Fibroblast of the aortic adventitia (primary cell): ENCODE results near the gene C15orf61. TPM values are rescaled to one million over a fixed set of nuclear protein-coding genes. Genes with fewer than 3 reads are reported as not detected.

Source experiments
- DNase-seq: peaks from one replicate; pipeline ENCODE4 v3.0.0-alpha.2; 2010; ENCODE audit warnings: low read depth
- H3K4me3 ChIP-seq: 2 replicates; pipeline ENCODE4 v1.5.1; 2011; ENCODE audit warnings: low read depth, mild to moderate bottlenecking, control low read depth, low read length, moderate library complexity
- total RNA-seq: library from RNA; depleted of rRNA; stranded (reverse); fragments of >200 nt; gene quantifications from 2 replicates; pipeline ENCODE4 v1.2.3, GENCODE V29; 2012; ENCODE audit warnings: low replicate concordance
- TF ChIP-seq, protein P1 (sequence below): IDR thresholded peaks from 2 replicates; pipeline ENCODE4 v1.5.1; 2011; ENCODE audit warnings: mild to moderate bottlenecking, low read length, control low read depth, inconsistent platforms; ENCODE audit not compliant: insufficient read depth

C15orf61 gene
- total RNA-seq, 1 donor, result 5.8 TPM

DNA sequence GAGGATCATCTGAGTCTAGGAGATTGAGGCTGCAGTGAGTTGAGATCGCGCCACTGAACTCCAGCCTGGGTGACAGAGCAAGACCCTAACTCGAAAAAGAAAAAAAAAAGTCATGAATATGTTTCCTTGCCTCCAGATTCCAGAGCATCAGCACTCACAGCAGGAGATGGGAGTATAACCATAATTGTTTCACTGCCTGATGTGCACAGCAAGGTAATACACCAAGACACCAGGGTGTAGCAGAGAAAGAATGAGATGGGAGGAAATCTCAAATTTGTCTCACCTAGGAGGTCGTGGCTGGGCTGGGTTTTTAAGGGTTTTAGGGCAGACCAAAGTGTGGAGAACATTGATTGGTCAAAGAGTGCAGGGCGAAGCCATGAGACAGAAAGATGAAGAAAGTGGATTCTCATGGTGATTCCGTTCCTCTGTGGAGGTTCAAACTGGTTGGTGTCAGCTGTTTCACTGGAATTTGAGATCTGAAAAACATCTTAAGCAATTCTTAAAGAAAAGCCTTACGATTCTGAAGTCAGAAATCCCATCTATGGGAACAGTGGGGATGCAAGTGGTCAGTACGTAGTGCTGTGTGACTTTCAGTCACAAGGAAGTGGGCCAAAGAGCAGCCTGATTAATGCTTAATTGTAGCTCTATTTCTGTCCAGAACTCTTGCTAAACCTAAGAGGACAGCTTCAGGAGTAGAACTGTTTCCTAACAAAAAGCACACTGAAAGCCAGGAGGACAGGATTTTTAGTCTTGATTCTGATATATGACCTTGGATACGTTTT lies 7.8 kb upstream of the C15orf61 start:
- H3K4me3 ChIP-seq, result no peak overlapping the region
- DNase-seq, result no peak
- TF ChIP-seq, protein P1, sequence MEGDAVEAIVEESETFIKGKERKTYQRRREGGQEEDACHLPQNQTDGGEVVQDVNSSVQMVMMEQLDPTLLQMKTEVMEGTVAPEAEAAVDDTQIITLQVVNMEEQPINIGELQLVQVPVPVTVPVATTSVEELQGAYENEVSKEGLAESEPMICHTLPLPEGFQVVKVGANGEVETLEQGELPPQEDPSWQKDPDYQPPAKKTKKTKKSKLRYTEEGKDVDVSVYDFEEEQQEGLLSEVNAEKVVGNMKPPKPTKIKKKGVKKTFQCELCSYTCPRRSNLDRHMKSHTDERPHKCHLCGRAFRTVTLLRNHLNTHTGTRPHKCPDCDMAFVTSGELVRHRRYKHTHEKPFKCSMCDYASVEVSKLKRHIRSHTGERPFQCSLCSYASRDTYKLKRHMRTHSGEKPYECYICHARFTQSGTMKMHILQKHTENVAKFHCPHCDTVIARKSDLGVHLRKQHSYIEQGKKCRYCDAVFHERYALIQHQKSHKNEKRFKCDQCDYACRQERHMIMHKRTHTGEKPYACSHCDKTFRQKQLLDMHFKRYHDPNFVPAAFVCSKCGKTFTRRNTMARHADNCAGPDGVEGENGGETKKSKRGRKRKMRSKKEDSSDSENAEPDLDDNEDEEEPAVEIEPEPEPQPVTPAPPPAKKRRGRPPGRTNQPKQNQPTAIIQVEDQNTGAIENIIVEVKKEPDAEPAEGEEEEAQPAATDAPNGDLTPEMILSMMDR, result no peak

DNA sequence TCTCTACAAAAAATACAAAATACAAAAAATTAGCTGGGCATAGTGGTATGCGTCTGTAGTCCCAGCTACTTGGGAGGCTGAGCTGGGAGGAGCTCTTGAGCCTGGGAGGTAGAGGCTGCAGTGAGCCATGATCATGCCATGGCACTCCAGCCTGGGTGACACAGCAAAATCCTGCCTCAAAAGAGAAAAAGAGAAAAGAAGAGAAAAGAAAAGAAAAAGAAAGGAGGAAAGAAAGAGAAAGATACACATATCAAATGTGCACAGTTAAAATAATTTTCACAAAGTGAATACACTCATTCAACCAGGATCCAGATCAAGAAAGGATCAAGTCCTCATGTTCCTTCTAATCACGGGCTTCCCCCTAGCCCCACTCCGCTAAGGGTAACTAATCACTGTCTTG lies 5.8 kb upstream of the C15orf61 start:
- TF ChIP-seq, protein P1, result no peak
- no peak for DNase-seq
- no peak overlapping the region for H3K4me3 ChIP-seq

DNA sequence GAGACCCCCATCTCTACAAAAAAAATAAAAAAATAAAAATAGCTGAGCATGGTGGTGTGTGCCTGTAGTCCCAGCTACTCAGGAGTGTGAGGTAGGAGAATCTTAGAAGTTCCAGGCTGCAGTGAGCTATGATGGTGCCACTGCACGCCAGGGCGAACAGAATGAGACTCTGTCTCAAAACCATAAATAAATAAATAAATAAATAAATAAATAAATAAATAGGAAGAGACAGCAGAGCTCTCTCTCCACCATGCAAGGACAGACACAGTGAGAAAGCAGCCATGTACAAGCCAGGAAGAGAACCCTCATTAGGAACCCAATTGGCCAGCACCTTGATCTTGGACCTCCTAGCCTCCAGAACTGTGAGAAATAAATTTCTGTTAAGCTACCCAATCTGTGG lies 5.4 kb upstream of the C15orf61 start:
- DNase-seq, result no peak
- no peak overlapping the region for H3K4me3 ChIP-seq
- TF ChIP-seq, protein P1, result no peak

DNA sequence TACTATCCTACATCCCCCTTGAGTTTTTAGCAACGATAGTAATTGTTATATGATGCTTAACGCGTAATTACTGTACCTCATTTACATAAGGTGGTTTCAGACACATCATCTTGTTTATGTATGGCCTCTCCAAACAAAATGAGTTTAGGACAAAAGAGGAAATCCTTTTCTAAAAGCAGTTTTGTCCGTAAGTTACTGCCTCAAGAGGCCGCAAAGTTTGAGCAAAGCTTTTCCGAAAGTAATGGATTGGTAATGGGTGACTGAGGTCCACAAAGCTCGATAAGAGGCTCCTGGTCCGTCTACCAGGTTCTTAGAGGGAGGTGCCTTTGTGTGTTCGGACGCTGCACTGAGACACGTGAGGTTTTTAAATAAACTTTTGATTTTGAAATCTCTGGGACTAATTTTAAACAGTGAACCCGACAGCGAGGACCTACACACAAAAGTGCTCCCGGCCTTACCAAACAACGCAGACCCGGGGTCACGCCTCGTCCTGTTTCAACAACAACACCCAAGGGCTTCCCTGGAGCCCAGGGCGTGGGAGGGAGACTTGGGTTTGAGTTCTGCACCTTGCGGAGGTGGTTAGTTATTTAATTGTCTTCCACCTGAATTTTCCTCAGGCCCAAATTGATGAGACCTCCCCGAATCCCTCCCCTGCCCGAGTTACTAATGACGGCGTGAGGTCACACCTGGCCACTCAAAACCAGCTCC lies 456 bp upstream of the C15orf61 start:
- TF ChIP-seq, protein P1, result no peak
- peak overlapping the region; percentile 86 for H3K4me3 ChIP-seq

DNA sequence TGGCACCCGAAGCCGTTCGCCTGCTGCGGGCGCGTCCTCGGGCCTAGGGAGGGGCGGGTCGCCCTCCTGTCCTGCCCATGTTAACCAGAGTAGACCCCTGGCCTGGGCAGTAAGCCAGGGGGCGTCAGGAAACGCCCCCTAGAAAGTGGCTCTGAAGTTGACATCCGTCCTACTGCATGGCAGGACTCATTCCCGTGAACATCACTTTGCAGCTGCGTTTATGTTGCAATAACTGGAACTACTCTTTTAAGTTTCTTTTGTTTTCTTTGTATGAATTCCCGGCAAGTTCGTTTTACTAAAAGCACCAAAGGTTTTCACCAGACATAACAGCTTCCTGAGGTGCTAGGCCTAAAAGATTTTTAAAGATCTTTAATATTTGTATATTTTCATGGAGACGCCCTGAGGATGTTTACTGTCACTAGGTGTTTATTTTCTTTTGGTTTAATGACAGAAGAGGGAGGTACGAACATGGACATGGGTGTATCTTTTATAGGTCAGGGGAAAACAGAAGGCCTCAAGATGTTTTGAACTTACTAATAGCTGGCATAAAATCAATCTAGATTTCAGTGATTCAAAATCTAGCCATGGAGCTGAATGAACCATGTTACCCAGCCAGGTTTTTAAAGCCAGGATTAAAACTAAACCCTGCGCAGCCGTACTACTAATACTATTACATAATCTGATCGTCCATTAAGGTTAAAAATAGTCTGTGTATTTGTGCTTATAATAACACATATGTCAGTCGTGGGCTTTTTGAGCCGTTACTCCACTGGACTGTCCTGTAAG lies 1.0 kb downstream of the C15orf61 start:
- H3K4me3 ChIP-seq, result peak overlapping the region; percentile 86
- DNase-seq, result peak; percentile 72
- TF ChIP-seq, protein P1, result no peak

More for the DNA sequence above, 456 bp upstream of the C15orf61 start:
- DNase-seq, result peak; percentile 28

DNA sequence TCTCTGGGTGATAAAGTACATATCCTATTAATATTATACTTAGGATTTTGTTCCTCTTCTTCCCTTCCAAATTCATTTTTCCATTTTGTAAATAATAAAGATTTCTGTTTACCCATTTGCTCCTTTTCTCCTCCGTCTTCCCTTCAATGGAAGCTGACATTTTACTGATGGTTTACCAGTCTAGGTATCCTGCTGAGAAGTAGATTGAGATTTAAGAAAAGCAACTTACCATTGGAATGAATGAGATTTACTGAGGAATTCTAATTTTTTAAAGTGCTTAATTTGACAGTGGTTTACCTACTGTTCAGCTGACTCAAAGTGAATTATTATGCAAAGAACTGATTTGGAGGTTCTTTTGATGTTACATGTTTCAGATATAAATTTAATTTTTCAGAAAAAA lies 2.4 kb downstream of the C15orf61 start:
- H3K4me3 ChIP-seq, result peak overlapping the region; percentile 86
- TF ChIP-seq, protein P1, result no peak
- no peak for DNase-seq
